AML-193 (cell line): Measurements from ENCODE around the gene PLXNB2.

ENCODE experiments used
- DNase-seq, 2 experiments: peaks; one replicate each; lab custom pipeline; 2025; lab: John Stamatoyannopoulos, UW

The PLXNB2 gene

DNA sequence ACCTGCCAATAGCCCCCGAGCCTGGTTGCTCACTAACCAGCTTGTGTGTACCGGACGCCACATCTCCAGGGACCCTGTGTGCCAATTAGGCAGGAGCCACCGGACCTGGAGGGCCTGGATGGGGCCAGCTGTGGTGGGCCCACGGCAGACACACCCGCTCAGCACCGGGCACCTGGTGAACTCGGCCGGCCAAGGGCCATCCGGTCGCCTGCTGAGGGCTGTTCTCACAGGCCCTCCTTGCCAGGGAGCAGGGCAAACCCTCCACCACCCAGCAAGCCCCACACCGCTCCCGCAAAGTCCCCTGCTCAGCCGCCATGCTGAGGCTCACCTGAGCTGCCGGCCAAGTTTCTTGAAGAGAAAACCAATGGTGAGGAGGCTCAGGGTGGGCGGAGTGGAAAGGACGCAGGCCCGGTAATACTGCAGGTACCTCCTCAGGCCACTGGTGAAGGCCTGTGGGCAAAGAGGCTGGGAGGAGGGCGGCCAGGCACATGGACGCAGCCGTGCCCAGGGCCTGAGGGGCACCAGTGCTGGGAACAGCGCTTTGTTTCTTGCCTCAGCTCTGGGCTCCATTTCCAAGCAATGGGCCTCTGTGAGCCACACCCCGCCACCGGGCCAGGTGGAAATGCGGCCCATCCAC, 79.7 kb downstream of the PLXNB2 start:
- DNase-seq = no peak

GRCh38 chr22:50226875-50227165, 80.6 kb downstream of the PLXNB2 start:
- DNase-seq = no peak

DNA sequence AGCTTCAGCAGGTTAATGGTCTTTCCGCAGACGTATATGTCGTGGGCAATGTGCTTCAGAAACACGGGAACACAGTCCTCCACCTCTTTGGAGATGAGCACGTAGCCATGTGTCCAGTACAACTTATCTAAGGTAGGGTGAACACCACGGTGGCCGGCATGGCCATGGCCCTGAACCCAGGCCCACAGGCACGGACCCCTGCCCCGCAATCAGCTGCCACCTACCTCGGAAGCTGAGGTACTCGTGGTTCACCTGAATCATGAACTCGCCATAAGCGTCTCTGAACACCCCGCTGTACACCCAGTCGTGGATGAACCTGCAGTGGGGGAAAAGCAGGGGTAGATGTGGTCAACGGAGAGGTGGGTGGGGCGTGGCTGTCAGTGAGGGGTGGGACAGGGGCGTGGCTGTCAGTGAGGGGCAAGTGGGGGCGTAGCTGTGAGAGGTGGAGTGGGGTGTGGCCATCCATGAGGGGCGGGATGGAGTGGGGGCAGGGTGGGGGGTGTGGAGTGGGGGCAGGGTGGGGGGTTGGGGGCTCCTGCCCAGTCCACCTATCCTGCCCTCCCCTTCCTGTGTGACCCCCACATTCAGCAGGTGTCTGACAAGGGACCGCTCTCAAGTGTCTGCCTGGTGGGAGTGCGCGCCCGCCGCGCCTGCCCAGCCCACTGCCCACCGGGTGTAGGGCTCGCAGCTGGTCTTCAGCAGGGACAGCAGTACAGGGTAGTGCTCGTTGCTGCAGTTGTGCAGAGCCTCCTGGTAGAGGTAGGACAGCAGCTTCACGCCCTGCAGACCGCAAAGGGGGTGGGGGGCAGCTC, 81.2 kb downstream of the PLXNB2 start:
- DNase-seq = no peak

DNA sequence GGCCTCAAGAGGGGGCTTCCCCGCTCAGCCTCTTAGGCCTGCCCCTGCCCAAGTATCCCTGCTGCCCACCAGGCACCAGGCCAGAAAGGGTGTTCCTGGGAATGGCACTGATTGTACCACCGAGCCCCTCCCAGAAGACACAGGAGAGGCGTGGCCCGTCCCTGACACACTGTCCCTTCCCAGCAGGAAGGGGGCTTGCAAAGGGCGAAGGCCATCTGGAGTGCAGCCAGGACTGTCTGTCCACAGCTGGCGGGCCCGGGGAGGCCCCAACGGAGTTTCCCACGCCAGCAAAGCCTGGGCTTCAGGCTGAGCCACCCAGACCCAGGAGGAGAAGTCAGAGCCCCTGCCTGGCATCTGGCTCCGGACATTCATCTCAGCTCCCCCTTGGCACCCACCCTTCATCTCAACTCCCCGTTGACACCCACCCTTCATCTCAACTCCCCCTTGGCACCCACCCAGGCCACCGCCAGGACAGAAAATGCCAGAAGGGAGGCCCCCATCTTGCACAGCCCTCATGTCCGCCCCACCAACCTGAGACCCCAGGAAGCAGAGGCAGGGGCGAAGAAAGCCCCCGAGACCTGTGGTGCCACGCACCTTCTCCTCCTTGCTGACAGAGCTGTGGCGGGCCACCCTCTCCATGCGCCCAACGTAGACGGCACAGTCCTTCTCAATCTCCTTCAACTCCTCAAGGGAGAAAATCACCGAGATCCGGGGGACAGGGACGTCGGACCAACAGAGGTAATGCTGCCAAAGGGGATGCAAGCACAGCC, 82.1 kb downstream of the PLXNB2 start:
- DNase-seq = no peak
